Calu3 (cell line): ENCODE data around the gene MAGEF1. TPM values are rescaled to one million over a fixed set of nuclear protein-coding genes. Genes with fewer than 3 reads are reported as not detected.
A peak's percentile ranks its signal among the peaks of the same experiment; 100 is the strongest.

Experiments used
- BruUV-seq: library from RNA; stranded (reverse); fragments of 400-500 nt; replicated peaks from 2 replicates; lab custom pipeline; 2021; lab: Mats Ljungman, UMichigan
- CTCF ChIA-PET: fragments of 300-600 bp; sonication (Branson Sonifier 250); formaldehyde crosslinking; loops from one replicate; lab custom pipeline; 2022; ENCODE audit warnings: antibody characterized with exemption; lab: Charles Lee
- DNase-seq: peaks from one replicate; pipeline ENCODE4 v3.0.0; 2022
- H3K27ac Mint-ChIP-seq: one replicate; pipeline ENCODE4 v1.8.0; 2022; ENCODE audit warnings: mixed read lengths; ENCODE audit not compliant: unreplicated experiment
- H3K27me3 Mint-ChIP-seq: one replicate; pipeline ENCODE4 v1.8.0; 2022; ENCODE audit warnings: mixed read lengths; ENCODE audit not compliant: unreplicated experiment
- H3K36me3 Mint-ChIP-seq: one replicate; pipeline ENCODE4 v1.8.0; 2022; ENCODE audit warnings: mild to moderate bottlenecking, moderate library complexity, mixed read lengths; ENCODE audit not compliant: insufficient read depth, unreplicated experiment
- H3K4me1 Mint-ChIP-seq: one replicate; pipeline ENCODE4 v1.8.0; 2022; ENCODE audit warnings: mild to moderate bottlenecking, low read depth, mixed read lengths; ENCODE audit not compliant: unreplicated experiment
- H3K4me3 Mint-ChIP-seq: one replicate; pipeline ENCODE4 v1.8.0; 2022; ENCODE audit warnings: mild to moderate bottlenecking, low read depth, moderate library complexity, mixed read lengths; ENCODE audit not compliant: unreplicated experiment
- H3K9me3 Mint-ChIP-seq: one replicate; pipeline ENCODE4 v1.8.0; 2022; ENCODE audit warnings: low read depth, mixed read lengths; ENCODE audit not compliant: unreplicated experiment
- CTCF ChIP-seq: fragments of 200-600 bp; IDR thresholded peaks from one replicate; pipeline ENCODE4 v1.8.0; 2022; ENCODE audit warnings: antibody characterized with exemption; ENCODE audit not compliant: unreplicated experiment
- intact Hi-C: fragments of 100-400 bp; cut with micrococcal nuclease; formaldehyde crosslinking; loops from one replicate; pipeline ENCODE4 v1.10.0; 2022; ENCODE audit not compliant: unreplicated experiment
- total RNA-seq: library from RNA; stranded (reverse); gene quantifications from 2 replicates; pipeline ENCODE4 v1.2.3, GENCODE V29; 2022

The MAGEF1 gene
- total RNA-seq, 1 experiment from 2014 or later: 57.9 TPM

GRCh38 chr3:184712248-184713039 lies 580 bp upstream of the MAGEF1 start:
- Mint-ChIP-seq H3K9me3 (peaks cover 2% of the 10 kb centered on the region), H3K4me3 (peak overlapping the region; percentile 82), H3K36me3 (peaks cover 33% of the 10 kb centered on the region), H3K27ac (peak overlapping the region; percentile 75), H3K4me1 (peaks cover 35% of the 10 kb centered on the region), H3K27me3 (no peaks in the 10 kb centered on the region)
- intact Hi-C loops: no loop called here
- BruUV-seq: TSS peak; percentile 81
- DNase-seq: no peak
- no peak for TF ChIP-seq CTCF
- CTCF ChIA-PET: interaction anchor here (0.7 to 1.5 kb wide), 4 partner anchors 88 to 151 kb away, joined by 3 to 4 read pairs (median 4); partner anchors contain the start of gene EPHB3

GRCh38 chr3:184710870-184711492 lies 883 bp downstream of the MAGEF1 start:
- DNase-seq: peak; percentile 29
- H3K9me3 Mint-ChIP-seq: peaks cover 2% of the 10 kb centered on the region
- CTCF ChIA-PET: interaction anchor here (0.5 to 1.6 kb wide), 4 partner anchors 90 to 280 kb away, joined by 3 to 9 read pairs (median 4); partner anchors contain the start of gene EPHB3
- H3K4me3 Mint-ChIP-seq: peak overlapping the region; percentile 82
- BruUV-seq: no TSS peak
- intact Hi-C loops: loop anchor here (1.0 kb wide), 1 partner anchor 146 kb away; no protein-coding TSS in a partner anchor
- H3K4me1 Mint-ChIP-seq: peaks cover 27% of the 10 kb centered on the region
- no peak for TF ChIP-seq CTCF
- H3K27ac Mint-ChIP-seq: peak overlapping the region; percentile 75
- peaks cover 33% of the 10 kb centered on the region for H3K36me3 Mint-ChIP-seq
- H3K27me3 Mint-ChIP-seq: no peaks in the 10 kb centered on the region

- Mint-ChIP-seq H3K9me3 (peaks cover 2% of the 10 kb centered on the region), H3K4me3 (no peak overlapping the region), H3K27me3 (no peaks in the 10 kb centered on the region), H3K27ac (no peak overlapping the region), H3K4me1 (no peaks in the 10 kb centered on the region), H3K36me3 (no peaks in the 10 kb centered on the region)
- CTCF ChIA-PET: no interaction called here
- intact Hi-C loops: no loop called here
- BruUV-seq: no TSS peak
- no peak for TF ChIP-seq CTCF
- DNase-seq: no peak
These were observed 8.2 kb downstream of the MAGEF1 start for GRCh38 chr3:184703657-184704056.

- DNase-seq: no peak
- no peaks in the 10 kb centered on the region for H3K9me3 Mint-ChIP-seq
- H3K36me3 Mint-ChIP-seq: no peaks in the 10 kb centered on the region
- no TSS peak for BruUV-seq
- CTCF ChIA-PET: no interaction called here
- no peak overlapping the region for H3K4me3 Mint-ChIP-seq
- no peak overlapping the region for H3K27ac Mint-ChIP-seq
- no peak for TF ChIP-seq CTCF
- intact Hi-C loops: no loop called here
- no peaks in the 10 kb centered on the region for H3K4me1 Mint-ChIP-seq
- H3K27me3 Mint-ChIP-seq: peaks cover 19% of the 10 kb centered on the region
These were observed 11.1 kb downstream of the MAGEF1 start for GRCh38 chr3:184700759-184701158.
